WTC11 (cell line): ENCODE measurements around the gene LDHB.

Source experiments
- CREB1 ChIP-seq: sonication (generic); formaldehyde crosslinking; IDR thresholded peaks from 2 replicates; pipeline ENCODE4 v1.8.0; 2023; ENCODE audit warnings: mild to moderate bottlenecking, missing genetic modification reagents
- GABPB1 ChIP-seq: sonication (generic); formaldehyde crosslinking; IDR thresholded peaks from 2 replicates; pipeline ENCODE4 v1.8.1; 2023; ENCODE audit warnings: mild to moderate bottlenecking, missing genetic modification reagents
- TCF7 ChIP-seq: sonication (generic); formaldehyde crosslinking; IDR thresholded peaks from 2 replicates; pipeline ENCODE4 v1.8.0; 2022; ENCODE audit warnings: mild to moderate bottlenecking, low read depth, missing genetic modification reagents, moderate library complexity
- TP53 ChIP-seq: sonication (generic); formaldehyde crosslinking; IDR thresholded peaks from 2 replicates; pipeline ENCODE4 v1.8.1; 2023; ENCODE audit warnings: mild to moderate bottlenecking, missing genetic modification reagents
- ZBTB21 ChIP-seq: sonication (generic); formaldehyde crosslinking; IDR thresholded peaks from 2 replicates; pipeline ENCODE4 v1.8.1; 2023; ENCODE audit warnings: mild to moderate bottlenecking, missing genetic modification reagents, borderline replicate concordance
- ZNF317 ChIP-seq: sonication (generic); formaldehyde crosslinking; IDR thresholded peaks from 2 replicates; pipeline ENCODE4 v1.8.1; 2023; ENCODE audit warnings: low read depth, mild to moderate bottlenecking, moderate library complexity, missing genetic modification reagents, borderline replicate concordance
- TF ChIP-seq, protein P1 (sequence below): fragments of 250-450 bp; sonication (Bioruptor Pico); IDR thresholded peaks from 2 replicates; pipeline ENCODE4 v1.8.0; 2021; ENCODE audit warnings: mild to moderate bottlenecking
- TF ChIP-seq, protein P2 (sequence below): fragments of 200-600 bp; IDR thresholded peaks from 2 replicates; pipeline ENCODE4 v1.8.0; 2022; ENCODE audit warnings: antibody characterized with exemption
- TF ChIP-seq, protein P3 (sequence below): fragments of 250-450 bp; sonication (Bioruptor Pico); IDR thresholded peaks from 2 replicates; pipeline ENCODE4 v2.1.2; 2022; ENCODE audit warnings: mild to moderate bottlenecking, moderate library complexity

DNA sequence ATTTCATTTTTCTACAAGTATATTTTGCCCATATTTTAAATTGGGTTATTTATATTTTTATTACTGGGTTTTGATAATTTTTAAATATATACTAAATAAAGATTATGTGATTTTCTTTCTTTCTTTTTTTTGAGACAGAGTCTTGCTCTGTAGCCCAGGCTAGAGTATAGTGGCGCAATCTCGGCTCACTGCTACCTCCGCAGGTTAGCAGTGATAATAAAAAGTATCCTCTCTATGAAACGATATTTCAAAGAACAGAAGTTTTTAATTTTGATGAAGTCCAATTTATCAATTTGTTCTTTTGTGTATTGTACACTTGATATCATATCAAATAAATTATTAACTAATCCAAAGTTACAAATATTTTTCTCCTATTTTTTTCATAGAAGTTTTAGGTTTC is 47.2 kb upstream of the LDHB start:
- TF ChIP-seq, protein P1, sequence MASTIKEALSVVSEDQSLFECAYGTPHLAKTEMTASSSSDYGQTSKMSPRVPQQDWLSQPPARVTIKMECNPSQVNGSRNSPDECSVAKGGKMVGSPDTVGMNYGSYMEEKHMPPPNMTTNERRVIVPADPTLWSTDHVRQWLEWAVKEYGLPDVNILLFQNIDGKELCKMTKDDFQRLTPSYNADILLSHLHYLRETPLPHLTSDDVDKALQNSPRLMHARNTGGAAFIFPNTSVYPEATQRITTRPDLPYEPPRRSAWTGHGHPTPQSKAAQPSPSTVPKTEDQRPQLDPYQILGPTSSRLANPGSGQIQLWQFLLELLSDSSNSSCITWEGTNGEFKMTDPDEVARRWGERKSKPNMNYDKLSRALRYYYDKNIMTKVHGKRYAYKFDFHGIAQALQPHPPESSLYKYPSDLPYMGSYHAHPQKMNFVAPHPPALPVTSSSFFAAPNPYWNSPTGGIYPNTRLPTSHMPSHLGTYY = no peak
- TF ChIP-seq, protein P2, sequence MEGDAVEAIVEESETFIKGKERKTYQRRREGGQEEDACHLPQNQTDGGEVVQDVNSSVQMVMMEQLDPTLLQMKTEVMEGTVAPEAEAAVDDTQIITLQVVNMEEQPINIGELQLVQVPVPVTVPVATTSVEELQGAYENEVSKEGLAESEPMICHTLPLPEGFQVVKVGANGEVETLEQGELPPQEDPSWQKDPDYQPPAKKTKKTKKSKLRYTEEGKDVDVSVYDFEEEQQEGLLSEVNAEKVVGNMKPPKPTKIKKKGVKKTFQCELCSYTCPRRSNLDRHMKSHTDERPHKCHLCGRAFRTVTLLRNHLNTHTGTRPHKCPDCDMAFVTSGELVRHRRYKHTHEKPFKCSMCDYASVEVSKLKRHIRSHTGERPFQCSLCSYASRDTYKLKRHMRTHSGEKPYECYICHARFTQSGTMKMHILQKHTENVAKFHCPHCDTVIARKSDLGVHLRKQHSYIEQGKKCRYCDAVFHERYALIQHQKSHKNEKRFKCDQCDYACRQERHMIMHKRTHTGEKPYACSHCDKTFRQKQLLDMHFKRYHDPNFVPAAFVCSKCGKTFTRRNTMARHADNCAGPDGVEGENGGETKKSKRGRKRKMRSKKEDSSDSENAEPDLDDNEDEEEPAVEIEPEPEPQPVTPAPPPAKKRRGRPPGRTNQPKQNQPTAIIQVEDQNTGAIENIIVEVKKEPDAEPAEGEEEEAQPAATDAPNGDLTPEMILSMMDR = no peak
- no peak for TF ChIP-seq CREB1 (CRISPR knock-in tag)
- no peak for TF ChIP-seq TP53
- TF ChIP-seq GABPB1 (CRISPR knock-in tag) = no peak
- TF ChIP-seq, protein P3, sequence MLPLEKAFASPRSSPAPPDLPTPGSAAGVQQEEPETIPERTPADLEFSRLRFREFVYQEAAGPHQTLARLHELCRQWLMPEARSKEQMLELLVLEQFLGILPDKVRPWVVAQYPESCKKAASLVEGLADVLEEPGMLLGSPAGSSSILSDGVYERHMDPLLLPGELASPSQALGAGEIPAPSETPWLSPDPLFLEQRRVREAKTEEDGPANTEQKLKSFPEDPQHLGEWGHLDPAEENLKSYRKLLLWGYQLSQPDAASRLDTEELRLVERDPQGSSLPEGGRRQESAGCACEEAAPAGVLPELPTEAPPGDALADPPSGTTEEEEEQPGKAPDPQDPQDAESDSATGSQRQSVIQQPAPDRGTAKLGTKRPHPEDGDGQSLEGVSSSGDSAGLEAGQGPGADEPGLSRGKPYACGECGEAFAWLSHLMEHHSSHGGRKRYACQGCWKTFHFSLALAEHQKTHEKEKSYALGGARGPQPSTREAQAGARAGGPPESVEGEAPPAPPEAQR (CRISPR knock-in tag) = no peak
- TF ChIP-seq ZBTB21 (CRISPR knock-in tag) = no peak
- TF ChIP-seq ZNF317 (CRISPR knock-in tag) = no peak
- TF ChIP-seq TCF7 (CRISPR knock-in tag) = no peak
